B cell (primary cell): ENCODE measurements around the gene FMC1.

Experiments used
- CTCF ChIP-seq: fragments of 200-600 bp; IDR thresholded peaks from one replicate; pipeline ENCODE4 v1.8.0; 2022; ENCODE audit warnings: antibody characterized with exemption, mild to moderate bottlenecking
- EZH2 ChIP-seq: IDR thresholded peaks from 2 replicates; pipeline ENCODE4 v1.6.1; 2012; ENCODE audit warnings: borderline replicate concordance, low read depth, mild to moderate bottlenecking, moderate library complexity, low read length; ENCODE audit not compliant: insufficient read depth, poor library complexity, severe bottlenecking

- TF ChIP-seq CTCF, result no peak
- no peak for TF ChIP-seq EZH2
These were observed 12.8 kb upstream of the FMC1 start for GRCh38 chr7:139328375-139328774.
